ENCODE data around the gene PDSS2.

PDSS2 gene

GRCh38 chr6:107400616-107401147, 58.7 kb downstream of the PDSS2 start:
- H4K20me1 ChIP-seq (ENCODE audit: insufficient read depth, low read length), result no peaks in the 10 kb centered on the region
- H3K4me1 ChIP-seq (ENCODE audit: low read length), result no peaks in the 10 kb centered on the region
- no peak for TF ChIP-seq EZH2phosphoT487 (IDR thresholded peaks at IDR 0.05; ENCODE audit: low read depth)
- TF ChIP-seq, protein P1, sequence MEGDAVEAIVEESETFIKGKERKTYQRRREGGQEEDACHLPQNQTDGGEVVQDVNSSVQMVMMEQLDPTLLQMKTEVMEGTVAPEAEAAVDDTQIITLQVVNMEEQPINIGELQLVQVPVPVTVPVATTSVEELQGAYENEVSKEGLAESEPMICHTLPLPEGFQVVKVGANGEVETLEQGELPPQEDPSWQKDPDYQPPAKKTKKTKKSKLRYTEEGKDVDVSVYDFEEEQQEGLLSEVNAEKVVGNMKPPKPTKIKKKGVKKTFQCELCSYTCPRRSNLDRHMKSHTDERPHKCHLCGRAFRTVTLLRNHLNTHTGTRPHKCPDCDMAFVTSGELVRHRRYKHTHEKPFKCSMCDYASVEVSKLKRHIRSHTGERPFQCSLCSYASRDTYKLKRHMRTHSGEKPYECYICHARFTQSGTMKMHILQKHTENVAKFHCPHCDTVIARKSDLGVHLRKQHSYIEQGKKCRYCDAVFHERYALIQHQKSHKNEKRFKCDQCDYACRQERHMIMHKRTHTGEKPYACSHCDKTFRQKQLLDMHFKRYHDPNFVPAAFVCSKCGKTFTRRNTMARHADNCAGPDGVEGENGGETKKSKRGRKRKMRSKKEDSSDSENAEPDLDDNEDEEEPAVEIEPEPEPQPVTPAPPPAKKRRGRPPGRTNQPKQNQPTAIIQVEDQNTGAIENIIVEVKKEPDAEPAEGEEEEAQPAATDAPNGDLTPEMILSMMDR (IDR thresholded peaks at IDR 0.05; ENCODE audit: low read depth, low read length), result no peak
- no peak overlapping the region for H3K9ac ChIP-seq (ENCODE audit: low read length)
- no peak overlapping the region for H3K4me2 ChIP-seq (ENCODE audit: low read length)
- no peak overlapping the region for H2AFZ ChIP-seq (ENCODE audit: low read depth, low read length)
- H3K79me2 ChIP-seq (ENCODE audit: low read length), result no peaks in the 10 kb centered on the region
- H3K4me3 ChIP-seq (ENCODE audit: low read length), result no peak overlapping the region
- no peak overlapping the region for H3K27ac ChIP-seq (ENCODE audit: low read length)
- H3K9me3 ChIP-seq (ENCODE audit: insufficient read depth, low read length), result 0 out of 2 replicates have a peak, but pooled peaks cover 3% of the 10 kb centered on the region
- H3K27me3 ChIP-seq (ENCODE audit: low read depth, low read length), result no peaks in the 10 kb centered on the region
- peaks cover 3% of the 10 kb centered on the region for H3K36me3 ChIP-seq (replicated peaks; ENCODE audit: low read depth, low read length)

DNA sequence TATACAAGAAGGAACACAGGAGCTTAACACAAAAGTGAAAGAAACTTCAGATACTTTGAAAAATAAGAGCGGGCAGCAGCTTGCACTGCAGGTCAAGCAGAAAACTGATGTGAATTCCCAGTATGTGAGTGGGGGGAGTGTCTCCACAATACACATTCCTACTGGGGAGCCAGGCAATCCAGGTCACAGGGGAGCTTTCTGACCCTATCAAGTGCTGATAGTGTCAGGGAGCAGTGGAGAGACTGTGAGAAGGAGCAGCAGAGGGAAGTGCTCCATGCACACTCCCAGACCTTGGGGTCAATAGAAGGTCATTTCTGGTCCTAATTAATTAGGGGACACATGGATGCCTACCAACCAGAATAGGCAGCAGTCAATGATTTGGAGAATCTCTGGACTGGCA, 59.4 kb downstream of the PDSS2 start:
- no peaks in the 10 kb centered on the region for H3K4me1 ChIP-seq (ENCODE audit: low read length)
- no peaks in the 10 kb centered on the region for H3K27me3 ChIP-seq (ENCODE audit: low read depth, low read length)
- peaks cover 3% of the 10 kb centered on the region for H3K36me3 ChIP-seq (replicated peaks; ENCODE audit: low read depth, low read length)
- TF ChIP-seq, protein P1 (IDR thresholded peaks at IDR 0.05; ENCODE audit: low read depth, low read length), result no peak
- TF ChIP-seq EZH2phosphoT487 (IDR thresholded peaks at IDR 0.05; ENCODE audit: low read depth), result no peak
- H3K9me3 ChIP-seq (ENCODE audit: insufficient read depth, low read length), result 0 out of 2 replicates have a peak, but pooled peaks cover 3% of the 10 kb centered on the region
- H3K9ac ChIP-seq (ENCODE audit: low read length), result no peak overlapping the region
- H4K20me1 ChIP-seq (ENCODE audit: insufficient read depth, low read length), result no peaks in the 10 kb centered on the region
- no peak overlapping the region for H3K4me2 ChIP-seq (ENCODE audit: low read length)
- no peak overlapping the region for H2AFZ ChIP-seq (ENCODE audit: low read depth, low read length)
- no peak overlapping the region for H3K4me3 ChIP-seq (ENCODE audit: low read length)
- H3K27ac ChIP-seq (ENCODE audit: low read length), result no peak overlapping the region
- H3K79me2 ChIP-seq (ENCODE audit: low read length), result no peaks in the 10 kb centered on the region

DNA sequence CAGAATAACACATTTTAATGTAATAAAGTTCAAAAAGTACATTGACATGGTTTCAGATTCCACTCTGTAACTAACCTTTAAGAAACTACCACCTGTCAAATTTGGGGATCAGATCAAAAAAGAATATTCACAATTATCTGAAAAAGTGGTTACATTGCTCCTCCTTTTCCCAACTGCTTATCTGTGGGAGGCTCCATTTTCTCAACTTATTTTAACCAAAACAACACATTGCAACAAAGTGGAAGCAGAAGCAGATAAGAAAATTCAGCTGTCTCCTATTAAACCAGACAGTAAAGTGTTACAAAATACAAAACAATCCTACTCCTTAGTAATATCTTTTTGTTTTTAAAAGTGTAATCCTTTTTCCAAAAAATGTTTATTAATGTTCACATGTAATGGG, 61.4 kb downstream of the PDSS2 start:
- H3K27ac ChIP-seq (ENCODE audit: low read length), result no peak overlapping the region
- H3K9me3 ChIP-seq (ENCODE audit: insufficient read depth, low read length), result 0 out of 2 replicates have a peak, but pooled peaks cover 3% of the 10 kb centered on the region
- no peak overlapping the region for H2AFZ ChIP-seq (ENCODE audit: low read depth, low read length)
- H3K4me2 ChIP-seq (ENCODE audit: low read length), result no peak overlapping the region
- no peak for TF ChIP-seq EZH2phosphoT487 (IDR thresholded peaks at IDR 0.05; ENCODE audit: low read depth)
- H3K36me3 ChIP-seq (replicated peaks; ENCODE audit: low read depth, low read length), result peaks cover 3% of the 10 kb centered on the region
- H3K79me2 ChIP-seq (ENCODE audit: low read length), result no peaks in the 10 kb centered on the region
- H3K27me3 ChIP-seq (ENCODE audit: low read depth, low read length), result no peaks in the 10 kb centered on the region
- no peak overlapping the region for H3K4me3 ChIP-seq (ENCODE audit: low read length)
- H4K20me1 ChIP-seq (ENCODE audit: insufficient read depth, low read length), result no peaks in the 10 kb centered on the region
- no peaks in the 10 kb centered on the region for H3K4me1 ChIP-seq (ENCODE audit: low read length)
- H3K9ac ChIP-seq (ENCODE audit: low read length), result no peak overlapping the region

DNA sequence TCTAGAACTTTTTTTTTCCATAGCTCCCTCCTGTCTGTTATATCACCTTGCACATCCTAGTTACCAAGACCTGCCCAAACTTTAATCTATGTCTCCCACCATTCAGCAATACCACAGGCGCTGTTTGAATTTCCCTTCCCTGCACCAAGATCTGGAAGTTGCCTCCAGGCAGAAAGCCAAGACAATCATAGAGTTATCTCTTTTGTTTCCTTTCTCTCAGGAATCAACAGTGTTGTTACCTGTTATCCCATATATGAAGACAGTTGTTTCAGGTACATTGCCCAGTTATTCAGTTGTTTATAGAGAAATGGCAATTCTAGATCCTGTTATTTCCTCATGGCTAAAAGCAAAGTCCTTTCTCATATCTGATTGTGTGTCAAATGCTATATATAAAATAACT, 63.2 kb downstream of the PDSS2 start:
- peaks cover under 1% of the 10 kb centered on the region for H3K36me3 ChIP-seq (replicated peaks; ENCODE audit: low read depth, low read length)
- no peak overlapping the region for H3K9ac ChIP-seq (ENCODE audit: low read length)
- no peak for TF ChIP-seq EZH2phosphoT487 (IDR thresholded peaks at IDR 0.05; ENCODE audit: low read depth)
- TF ChIP-seq, protein P1 (IDR thresholded peaks at IDR 0.05; ENCODE audit: low read depth, low read length), result no peak
- no peak overlapping the region for H3K4me2 ChIP-seq (ENCODE audit: low read length)
- H2AFZ ChIP-seq (ENCODE audit: low read depth, low read length), result no peak overlapping the region
- H3K4me1 ChIP-seq (ENCODE audit: low read length), result no peaks in the 10 kb centered on the region
- no peaks in the 10 kb centered on the region for H3K27me3 ChIP-seq (ENCODE audit: low read depth, low read length)
- no peak overlapping the region for H3K27ac ChIP-seq (ENCODE audit: low read length)
- H3K9me3 ChIP-seq (ENCODE audit: insufficient read depth, low read length), result 0 out of 2 replicates have a peak, but pooled peaks cover under 1% of the 10 kb centered on the region
- H3K79me2 ChIP-seq (ENCODE audit: low read length), result no peaks in the 10 kb centered on the region
- H4K20me1 ChIP-seq (ENCODE audit: insufficient read depth, low read length), result no peaks in the 10 kb centered on the region
- no peak overlapping the region for H3K4me3 ChIP-seq (ENCODE audit: low read length)
